ENCODE data around the gene TRIM32.

TRIM32 gene

GRCh38 chr9:116704470-116704869 is 17.4 kb downstream of the TRIM32 start:
- Histone ChIP-seq H3K27ac (ENCODE audit: insufficient read depth, low read length, poor library complexity, severe bottlenecking) (no peak overlapping the region), H3K36me3 (ENCODE audit: control insufficient read depth, insufficient read depth, low read length) (peaks cover 8% of the 10 kb centered on the region), H3K27me3 (replicated peaks; ENCODE audit: control insufficient read depth, insufficient read depth, low read length, poor library complexity, severe bottlenecking) (no peaks in the 10 kb centered on the region), H3K9me3 (ENCODE audit: control insufficient read depth, low read length) (no peaks in the 10 kb centered on the region), H3K4me3 (ENCODE audit: insufficient read depth, low read depth, low read length, poor library complexity, severe bottlenecking) (no peak overlapping the region), H3K4me1 (ENCODE audit: control insufficient read depth, insufficient read depth, low read length, poor library complexity, severe bottlenecking) (no peaks in the 10 kb centered on the region)
- no peak for DNase-seq

GRCh38 chr9:116705531-116705930 is 18.4 kb downstream of the TRIM32 start:
- no peaks in the 10 kb centered on the region for H3K4me1 ChIP-seq (ENCODE audit: control insufficient read depth, insufficient read depth, low read length, poor library complexity, severe bottlenecking)
- H3K27me3 ChIP-seq (replicated peaks; ENCODE audit: control insufficient read depth, insufficient read depth, low read length, poor library complexity, severe bottlenecking): no peaks in the 10 kb centered on the region
- H3K27ac ChIP-seq (ENCODE audit: insufficient read depth, low read length, poor library complexity, severe bottlenecking): no peak overlapping the region
- H3K36me3 ChIP-seq (ENCODE audit: control insufficient read depth, insufficient read depth, low read length): peaks cover 2% of the 10 kb centered on the region
- H3K4me3 ChIP-seq (ENCODE audit: insufficient read depth, low read depth, low read length, poor library complexity, severe bottlenecking): no peak overlapping the region
- no peaks in the 10 kb centered on the region for H3K9me3 ChIP-seq (ENCODE audit: control insufficient read depth, low read length)
- DNase-seq: no peak

GRCh38 chr9:116706310-116707290 is 19.5 kb downstream of the TRIM32 start:
- no peaks in the 10 kb centered on the region for H3K9me3 ChIP-seq (ENCODE audit: control insufficient read depth, low read length)
- no peaks in the 10 kb centered on the region for H3K36me3 ChIP-seq (ENCODE audit: control insufficient read depth, insufficient read depth, low read length)
- H3K27me3 ChIP-seq (replicated peaks; ENCODE audit: control insufficient read depth, insufficient read depth, low read length, poor library complexity, severe bottlenecking): no peaks in the 10 kb centered on the region

GRCh38 chr9:116712781-116713180 is 25.7 kb downstream of the TRIM32 start:
- Histone ChIP-seq H3K27me3 (replicated peaks; ENCODE audit: control insufficient read depth, insufficient read depth, low read length, poor library complexity, severe bottlenecking) (no peaks in the 10 kb centered on the region), H3K36me3 (ENCODE audit: control insufficient read depth, insufficient read depth, low read length) (no peaks in the 10 kb centered on the region), H3K27ac (ENCODE audit: insufficient read depth, low read length, poor library complexity, severe bottlenecking) (no peak overlapping the region), H3K9me3 (ENCODE audit: control insufficient read depth, low read length) (no peaks in the 10 kb centered on the region), H3K4me3 (ENCODE audit: insufficient read depth, low read depth, low read length, poor library complexity, severe bottlenecking) (no peak overlapping the region), H3K4me1 (ENCODE audit: control insufficient read depth, insufficient read depth, low read length, poor library complexity, severe bottlenecking) (no peaks in the 10 kb centered on the region)
- no peak for DNase-seq

More at GRCh38 chr9:116706310-116707290, 19.5 kb downstream of the TRIM32 start:
- H3K4me3 ChIP-seq (ENCODE audit: insufficient read depth, low read depth, low read length, poor library complexity, severe bottlenecking): no peak overlapping the region
- no peak for DNase-seq
- no peak overlapping the region for H3K27ac ChIP-seq (ENCODE audit: insufficient read depth, low read length, poor library complexity, severe bottlenecking)
- H3K4me1 ChIP-seq (ENCODE audit: control insufficient read depth, insufficient read depth, low read length, poor library complexity, severe bottlenecking): no peaks in the 10 kb centered on the region

- no peaks in the 10 kb centered on the region for H3K4me1 ChIP-seq (ENCODE audit: control insufficient read depth, insufficient read depth, low read length, poor library complexity, severe bottlenecking)
- no peak overlapping the region for H3K27ac ChIP-seq (ENCODE audit: insufficient read depth, low read length, poor library complexity, severe bottlenecking)
- H3K9me3 ChIP-seq (ENCODE audit: control insufficient read depth, low read length): no peaks in the 10 kb centered on the region
- no peaks in the 10 kb centered on the region for H3K36me3 ChIP-seq (ENCODE audit: control insufficient read depth, insufficient read depth, low read length)
- no peak overlapping the region for H3K4me3 ChIP-seq (ENCODE audit: insufficient read depth, low read depth, low read length, poor library complexity, severe bottlenecking)
- DNase-seq: no peak
- no peaks in the 10 kb centered on the region for H3K27me3 ChIP-seq (replicated peaks; ENCODE audit: control insufficient read depth, insufficient read depth, low read length, poor library complexity, severe bottlenecking)
Measured at GRCh38 chr9:116713271-116713670, 26.2 kb downstream of the TRIM32 start.

GRCh38 chr9:116715751-116716150 is 28.6 kb downstream of the TRIM32 start:
- no peaks in the 10 kb centered on the region for H3K27me3 ChIP-seq (replicated peaks; ENCODE audit: control insufficient read depth, insufficient read depth, low read length, poor library complexity, severe bottlenecking)
- no peaks in the 10 kb centered on the region for H3K36me3 ChIP-seq (ENCODE audit: control insufficient read depth, insufficient read depth, low read length)
- no peaks in the 10 kb centered on the region for H3K9me3 ChIP-seq (ENCODE audit: control insufficient read depth, low read length)
- no peak for DNase-seq
- no peak overlapping the region for H3K27ac ChIP-seq (ENCODE audit: insufficient read depth, low read length, poor library complexity, severe bottlenecking)
- H3K4me3 ChIP-seq (ENCODE audit: insufficient read depth, low read depth, low read length, poor library complexity, severe bottlenecking): no peak overlapping the region
- no peaks in the 10 kb centered on the region for H3K4me1 ChIP-seq (ENCODE audit: control insufficient read depth, insufficient read depth, low read length, poor library complexity, severe bottlenecking)

GRCh38 chr9:116716438-116716837 is 29.3 kb downstream of the TRIM32 start:
- Histone ChIP-seq H3K4me3 (ENCODE audit: insufficient read depth, low read depth, low read length, poor library complexity, severe bottlenecking) (no peak overlapping the region), H3K27me3 (replicated peaks; ENCODE audit: control insufficient read depth, insufficient read depth, low read length, poor library complexity, severe bottlenecking) (no peaks in the 10 kb centered on the region), H3K27ac (ENCODE audit: insufficient read depth, low read length, poor library complexity, severe bottlenecking) (no peak overlapping the region), H3K4me1 (ENCODE audit: control insufficient read depth, insufficient read depth, low read length, poor library complexity, severe bottlenecking) (no peaks in the 10 kb centered on the region), H3K9me3 (ENCODE audit: control insufficient read depth, low read length) (no peaks in the 10 kb centered on the region), H3K36me3 (ENCODE audit: control insufficient read depth, insufficient read depth, low read length) (no peaks in the 10 kb centered on the region)
- no peak for DNase-seq

- no peak for DNase-seq
- no peaks in the 10 kb centered on the region for H3K4me1 ChIP-seq (ENCODE audit: control insufficient read depth, insufficient read depth, low read length, poor library complexity, severe bottlenecking)
- H3K27ac ChIP-seq (ENCODE audit: insufficient read depth, low read length, poor library complexity, severe bottlenecking): no peak overlapping the region
- H3K27me3 ChIP-seq (replicated peaks; ENCODE audit: control insufficient read depth, insufficient read depth, low read length, poor library complexity, severe bottlenecking): no peaks in the 10 kb centered on the region
- H3K4me3 ChIP-seq (ENCODE audit: insufficient read depth, low read depth, low read length, poor library complexity, severe bottlenecking): no peak overlapping the region
- H3K36me3 ChIP-seq (ENCODE audit: control insufficient read depth, insufficient read depth, low read length): no peaks in the 10 kb centered on the region
- H3K9me3 ChIP-seq (ENCODE audit: control insufficient read depth, low read length): no peaks in the 10 kb centered on the region
Measured at GRCh38 chr9:116717150-116717549, 30.0 kb downstream of the TRIM32 start.

- Histone ChIP-seq H3K27me3 (replicated peaks; ENCODE audit: control insufficient read depth, insufficient read depth, low read length, poor library complexity, severe bottlenecking) (no peaks in the 10 kb centered on the region), H3K4me1 (ENCODE audit: control insufficient read depth, insufficient read depth, low read length, poor library complexity, severe bottlenecking) (no peaks in the 10 kb centered on the region), H3K36me3 (ENCODE audit: control insufficient read depth, insufficient read depth, low read length) (no peaks in the 10 kb centered on the region), H3K9me3 (ENCODE audit: control insufficient read depth, low read length) (no peaks in the 10 kb centered on the region), H3K4me3 (ENCODE audit: insufficient read depth, low read depth, low read length, poor library complexity, severe bottlenecking) (no peak overlapping the region), H3K27ac (ENCODE audit: insufficient read depth, low read length, poor library complexity, severe bottlenecking) (no peak overlapping the region)
- no peak for DNase-seq
Measured at GRCh38 chr9:116718111-116718510, 31.0 kb downstream of the TRIM32 start.

GRCh38 chr9:116720111-116720510 is 33.0 kb downstream of the TRIM32 start:
- DNase-seq: no peak
- Histone ChIP-seq H3K9me3 (ENCODE audit: control insufficient read depth, low read length) (no peaks in the 10 kb centered on the region), H3K27ac (ENCODE audit: insufficient read depth, low read length, poor library complexity, severe bottlenecking) (no peak overlapping the region), H3K27me3 (replicated peaks; ENCODE audit: control insufficient read depth, insufficient read depth, low read length, poor library complexity, severe bottlenecking) (no peaks in the 10 kb centered on the region), H3K4me1 (ENCODE audit: control insufficient read depth, insufficient read depth, low read length, poor library complexity, severe bottlenecking) (no peaks in the 10 kb centered on the region), H3K4me3 (ENCODE audit: insufficient read depth, low read depth, low read length, poor library complexity, severe bottlenecking) (no peak overlapping the region), H3K36me3 (ENCODE audit: control insufficient read depth, insufficient read depth, low read length) (no peaks in the 10 kb centered on the region)

Data from effector memory CD4-positive, alpha-beta T cell (primary cell).